ENCODE results near the gene TMPRSS9.

The TMPRSS9 gene

DNA sequence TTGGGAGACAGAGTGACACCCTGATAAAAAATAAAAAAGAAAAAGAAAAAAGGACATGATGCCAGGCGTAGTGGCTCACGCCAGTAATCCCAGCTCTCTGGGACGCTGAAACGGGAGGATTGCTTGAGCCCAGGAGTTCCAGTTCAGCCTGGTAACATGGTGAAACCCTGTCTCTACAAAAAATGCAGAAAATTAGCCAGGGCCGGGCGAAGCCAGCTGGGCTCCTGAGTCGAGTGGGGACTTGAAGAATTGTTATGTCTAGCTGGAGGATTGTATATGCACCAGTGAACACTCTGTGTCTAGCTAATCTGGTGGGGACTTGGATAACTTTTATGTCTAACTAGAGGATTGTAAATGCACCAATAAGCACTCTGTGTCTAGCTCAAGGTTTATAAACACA is 32.3 kb downstream of the TMPRSS9 start:
- no peak for TF ChIP-seq TCF12 (IDR thresholded peaks at IDR 0.05; ENCODE audit: low read depth)
- TF ChIP-seq FOXM1 (IDR thresholded peaks at IDR 0.05; ENCODE audit: borderline replicate concordance, low read depth): no peak
- no peak for TF ChIP-seq TEAD4 (IDR thresholded peaks at IDR 0.05)
- TF ChIP-seq, protein P1, sequence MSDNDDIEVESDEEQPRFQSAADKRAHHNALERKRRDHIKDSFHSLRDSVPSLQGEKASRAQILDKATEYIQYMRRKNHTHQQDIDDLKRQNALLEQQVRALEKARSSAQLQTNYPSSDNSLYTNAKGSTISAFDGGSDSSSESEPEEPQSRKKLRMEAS (IDR thresholded peaks at IDR 0.05): no peak
- TF ChIP-seq RAD21 (IDR thresholded peaks at IDR 0.05; ENCODE audit: low read depth): no peak
- TF ChIP-seq CEBPB (IDR thresholded peaks at IDR 0.05): no peak
- TF ChIP-seq ZBTB7A (IDR thresholded peaks at IDR 0.05; ENCODE audit: low read depth): no peak
- TF ChIP-seq, protein P2, sequence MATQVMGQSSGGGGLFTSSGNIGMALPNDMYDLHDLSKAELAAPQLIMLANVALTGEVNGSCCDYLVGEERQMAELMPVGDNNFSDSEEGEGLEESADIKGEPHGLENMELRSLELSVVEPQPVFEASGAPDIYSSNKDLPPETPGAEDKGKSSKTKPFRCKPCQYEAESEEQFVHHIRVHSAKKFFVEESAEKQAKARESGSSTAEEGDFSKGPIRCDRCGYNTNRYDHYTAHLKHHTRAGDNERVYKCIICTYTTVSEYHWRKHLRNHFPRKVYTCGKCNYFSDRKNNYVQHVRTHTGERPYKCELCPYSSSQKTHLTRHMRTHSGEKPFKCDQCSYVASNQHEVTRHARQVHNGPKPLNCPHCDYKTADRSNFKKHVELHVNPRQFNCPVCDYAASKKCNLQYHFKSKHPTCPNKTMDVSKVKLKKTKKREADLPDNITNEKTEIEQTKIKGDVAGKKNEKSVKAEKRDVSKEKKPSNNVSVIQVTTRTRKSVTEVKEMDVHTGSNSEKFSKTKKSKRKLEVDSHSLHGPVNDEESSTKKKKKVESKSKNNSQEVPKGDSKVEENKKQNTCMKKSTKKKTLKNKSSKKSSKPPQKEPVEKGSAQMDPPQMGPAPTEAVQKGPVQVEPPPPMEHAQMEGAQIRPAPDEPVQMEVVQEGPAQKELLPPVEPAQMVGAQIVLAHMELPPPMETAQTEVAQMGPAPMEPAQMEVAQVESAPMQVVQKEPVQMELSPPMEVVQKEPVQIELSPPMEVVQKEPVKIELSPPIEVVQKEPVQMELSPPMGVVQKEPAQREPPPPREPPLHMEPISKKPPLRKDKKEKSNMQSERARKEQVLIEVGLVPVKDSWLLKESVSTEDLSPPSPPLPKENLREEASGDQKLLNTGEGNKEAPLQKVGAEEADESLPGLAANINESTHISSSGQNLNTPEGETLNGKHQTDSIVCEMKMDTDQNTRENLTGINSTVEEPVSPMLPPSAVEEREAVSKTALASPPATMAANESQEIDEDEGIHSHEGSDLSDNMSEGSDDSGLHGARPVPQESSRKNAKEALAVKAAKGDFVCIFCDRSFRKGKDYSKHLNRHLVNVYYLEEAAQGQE (IDR thresholded peaks at IDR 0.05; ENCODE audit: low read depth): no peak

DNA sequence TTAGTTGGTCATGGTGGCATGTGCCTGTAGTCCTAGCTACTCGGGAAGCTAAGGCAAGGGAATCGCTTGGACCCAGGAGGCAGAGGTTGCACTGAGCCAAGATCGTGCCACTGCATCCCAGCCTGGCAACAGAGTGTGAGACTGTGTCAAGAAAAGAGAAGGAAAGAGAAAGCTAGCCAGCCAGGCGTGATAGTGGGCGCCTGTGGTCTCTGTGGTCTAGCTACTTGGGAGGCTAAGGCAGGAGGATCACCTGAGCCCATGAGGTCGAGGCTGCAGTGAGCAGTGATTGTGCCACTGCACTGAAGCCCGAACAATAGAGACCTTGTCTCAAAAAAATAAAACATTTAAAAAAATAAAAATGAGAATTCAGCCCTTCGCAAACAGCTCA is 34.0 kb downstream of the TMPRSS9 start:
- TF ChIP-seq EP300 (IDR thresholded peaks at IDR 0.05; ENCODE audit: borderline replicate concordance): no peak
- TF ChIP-seq YY1 (IDR thresholded peaks at IDR 0.05; ENCODE audit: low read depth): no peak
- no peak for TF ChIP-seq ZBTB7A (IDR thresholded peaks at IDR 0.05; ENCODE audit: low read depth)

DNA sequence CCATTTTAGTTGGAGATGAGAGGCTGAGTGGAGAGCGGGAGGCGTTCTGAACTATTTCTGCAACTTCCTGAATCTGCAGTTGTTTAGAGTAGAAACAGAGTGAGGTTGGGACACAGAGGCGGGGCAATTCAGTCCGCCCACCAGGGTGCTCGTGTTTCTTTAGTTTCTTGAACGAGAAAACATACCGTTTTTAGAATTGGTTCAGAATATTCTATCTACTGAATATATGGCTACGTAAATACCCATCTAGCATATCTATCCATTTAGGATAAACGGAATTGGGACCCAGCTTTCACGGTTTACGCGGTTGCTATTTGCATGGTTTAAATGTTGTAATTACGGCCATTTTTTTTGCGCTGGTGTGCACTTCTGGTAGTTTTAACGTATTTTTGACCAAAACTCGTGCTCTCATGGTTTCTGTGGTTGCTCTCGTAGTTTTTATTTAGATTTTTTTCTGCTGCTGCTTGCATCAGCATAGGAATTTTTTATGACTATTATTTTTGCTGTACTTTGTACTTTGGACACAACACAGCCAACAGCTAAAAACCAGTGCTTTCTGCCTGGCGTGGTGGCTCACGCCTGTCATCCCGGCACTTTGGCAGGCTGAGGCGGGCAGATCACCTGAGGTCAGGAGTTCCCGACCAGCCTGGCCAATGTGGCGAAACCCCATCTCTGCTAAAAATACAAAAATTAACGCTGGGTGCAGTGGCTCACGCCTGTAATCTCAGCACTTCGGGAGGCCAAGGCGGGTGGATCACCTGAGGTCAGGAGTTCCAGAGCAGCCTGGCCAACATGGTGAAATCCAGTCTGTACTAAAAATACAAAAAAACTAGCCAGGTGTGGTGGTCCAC is 34.6 kb downstream of the TMPRSS9 start:
- no peak for TF ChIP-seq EP300 (IDR thresholded peaks at IDR 0.05; ENCODE audit: borderline replicate concordance)
- TF ChIP-seq, protein P3, sequence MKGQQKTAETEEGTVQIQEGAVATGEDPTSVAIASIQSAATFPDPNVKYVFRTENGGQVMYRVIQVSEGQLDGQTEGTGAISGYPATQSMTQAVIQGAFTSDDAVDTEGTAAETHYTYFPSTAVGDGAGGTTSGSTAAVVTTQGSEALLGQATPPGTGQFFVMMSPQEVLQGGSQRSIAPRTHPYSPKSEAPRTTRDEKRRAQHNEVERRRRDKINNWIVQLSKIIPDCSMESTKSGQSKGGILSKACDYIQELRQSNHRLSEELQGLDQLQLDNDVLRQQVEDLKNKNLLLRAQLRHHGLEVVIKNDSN (IDR thresholded peaks at IDR 0.05): no peak
- no peak for TF ChIP-seq ZBTB7A (IDR thresholded peaks at IDR 0.05; ENCODE audit: low read depth)
- TF ChIP-seq, protein P2 (IDR thresholded peaks at IDR 0.05; ENCODE audit: low read depth): no peak
- no peak for TF ChIP-seq RAD21 (IDR thresholded peaks at IDR 0.05; ENCODE audit: low read depth)
- no peak for TF ChIP-seq TAF1 (IDR thresholded peaks at IDR 0.05; ENCODE audit: low read depth)
- TF ChIP-seq, protein P1 (IDR thresholded peaks at IDR 0.05): no peak
- TF ChIP-seq FOXM1 (IDR thresholded peaks at IDR 0.05; ENCODE audit: borderline replicate concordance, low read depth): no peak
- no peak for TF ChIP-seq CEBPB (IDR thresholded peaks at IDR 0.05)
- no peak for TF ChIP-seq EGR1 (IDR thresholded peaks at IDR 0.05)
- TF ChIP-seq NFIC (IDR thresholded peaks at IDR 0.05): no peak
- no peak for TF ChIP-seq YY1 (IDR thresholded peaks at IDR 0.05; ENCODE audit: low read depth)
- TF ChIP-seq TEAD4 (IDR thresholded peaks at IDR 0.05): no peak
- no peak for TF ChIP-seq TCF12 (IDR thresholded peaks at IDR 0.05; ENCODE audit: low read depth)
- no peak for TF ChIP-seq CREB1 (IDR thresholded peaks at IDR 0.05; ENCODE audit: low read depth)

DNA sequence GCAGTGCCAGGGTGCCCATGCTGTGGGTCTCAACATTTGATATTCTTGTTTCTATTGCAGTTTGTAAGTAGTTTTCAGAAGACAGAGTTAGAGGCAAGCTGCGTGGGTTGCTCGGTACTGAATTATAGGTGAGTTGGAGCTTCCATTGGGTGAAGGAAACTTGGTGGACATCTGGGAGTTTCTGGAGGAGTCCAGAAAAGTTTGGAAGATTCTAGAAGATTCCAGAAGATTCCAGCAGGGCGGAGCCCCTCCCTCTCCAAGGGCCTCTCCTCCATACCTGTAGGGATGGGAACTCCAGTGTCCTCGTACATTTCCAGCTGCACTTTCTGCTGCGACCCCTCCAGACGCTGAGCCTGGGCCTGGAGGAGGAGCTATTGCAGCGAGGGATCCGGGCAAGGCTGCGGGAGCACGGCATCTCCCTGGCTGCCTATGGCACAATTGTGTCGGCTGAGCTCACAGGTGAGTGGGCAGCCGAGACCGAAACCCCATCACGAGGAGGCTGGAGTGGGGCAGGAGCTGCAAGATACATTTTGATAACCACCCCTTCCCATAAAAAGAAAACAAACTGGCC is 38.8 kb downstream of the TMPRSS9 start:
- TF ChIP-seq FOXM1 (IDR thresholded peaks at IDR 0.05; ENCODE audit: borderline replicate concordance, low read depth) (no peak), EGR1 (IDR thresholded peaks at IDR 0.05) (no peak)

DNA sequence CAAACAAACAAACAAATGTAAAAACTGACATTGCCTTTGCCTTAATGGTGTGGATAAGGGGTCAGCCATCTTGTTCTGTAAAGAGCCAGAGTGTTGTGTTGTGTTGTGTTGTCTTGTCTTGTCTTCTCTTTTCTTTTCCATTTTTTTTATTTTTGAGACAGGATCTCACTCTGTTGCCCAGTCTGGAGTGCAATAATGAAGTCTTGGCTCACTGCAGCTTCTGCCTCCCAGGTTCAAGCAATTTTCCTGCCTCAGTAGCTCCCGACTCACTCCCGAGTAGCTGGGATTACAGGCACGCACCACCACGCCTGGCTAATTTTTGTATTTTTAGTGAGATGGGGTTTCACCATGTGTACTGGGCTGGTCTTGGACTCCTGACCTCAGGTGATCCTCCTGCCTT is 39.5 kb downstream of the TMPRSS9 start:
- TF ChIP-seq FOXM1 (IDR thresholded peaks at IDR 0.05; ENCODE audit: borderline replicate concordance, low read depth) (no peak), EGR1 (IDR thresholded peaks at IDR 0.05) (no peak), TEAD4 (IDR thresholded peaks at IDR 0.05) (no peak), CREB1 (IDR thresholded peaks at IDR 0.05; ENCODE audit: low read depth) (no peak), TAF1 (IDR thresholded peaks at IDR 0.05; ENCODE audit: low read depth) (no peak), YY1 (IDR thresholded peaks at IDR 0.05; ENCODE audit: low read depth) (no peak)
- TF ChIP-seq, protein P3 (IDR thresholded peaks at IDR 0.05): no peak
- TF ChIP-seq, protein P1 (IDR thresholded peaks at IDR 0.05): no peak

DNA sequence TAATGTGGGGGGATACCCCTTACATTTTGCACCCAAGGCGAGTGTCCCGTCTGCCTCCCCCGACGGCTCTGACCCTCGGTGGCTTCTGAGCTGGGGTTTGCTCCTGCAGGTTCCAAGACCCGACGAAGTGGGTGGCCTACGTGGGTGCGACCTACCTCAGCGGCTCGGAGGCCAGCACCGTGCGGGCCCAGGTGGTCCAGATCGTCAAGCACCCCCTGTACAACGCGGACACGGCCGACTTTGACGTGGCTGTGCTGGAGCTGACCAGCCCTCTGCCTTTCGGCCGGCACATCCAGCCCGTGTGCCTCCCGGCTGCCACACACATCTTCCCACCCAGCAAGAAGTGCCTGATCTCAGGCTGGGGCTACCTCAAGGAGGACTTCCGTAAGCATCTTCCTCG is 48.2 kb downstream of the TMPRSS9 start:
- TF ChIP-seq FOXM1 (IDR thresholded peaks at IDR 0.05; ENCODE audit: borderline replicate concordance, low read depth) (no peak), YY1 (IDR thresholded peaks at IDR 0.05; ENCODE audit: low read depth) (no peak), CEBPB (IDR thresholded peaks at IDR 0.05) (no peak), TCF12 (IDR thresholded peaks at IDR 0.05; ENCODE audit: low read depth) (no peak), TEAD4 (IDR thresholded peaks at IDR 0.05) (no peak), EGR1 (IDR thresholded peaks at IDR 0.05) (no peak), NFIC (IDR thresholded peaks at IDR 0.05) (no peak), RAD21 (IDR thresholded peaks at IDR 0.05; ENCODE audit: low read depth) (no peak), TAF1 (IDR thresholded peaks at IDR 0.05; ENCODE audit: low read depth) (no peak)
- TF ChIP-seq, protein P3 (IDR thresholded peaks at IDR 0.05): no peak
- TF ChIP-seq, protein P1 (IDR thresholded peaks at IDR 0.05): no peak

Data from Ishikawa (cell line).